DMS53 (cell line): ENCODE results near the gene CXCR5.
A peak's percentile ranks its signal among the peaks of the same experiment; 100 is the strongest.

Experiments
- DNase-seq: peaks from one replicate; lab custom pipeline; 2025; lab: John Stamatoyannopoulos, UW

Gene CXCR5

DNA sequence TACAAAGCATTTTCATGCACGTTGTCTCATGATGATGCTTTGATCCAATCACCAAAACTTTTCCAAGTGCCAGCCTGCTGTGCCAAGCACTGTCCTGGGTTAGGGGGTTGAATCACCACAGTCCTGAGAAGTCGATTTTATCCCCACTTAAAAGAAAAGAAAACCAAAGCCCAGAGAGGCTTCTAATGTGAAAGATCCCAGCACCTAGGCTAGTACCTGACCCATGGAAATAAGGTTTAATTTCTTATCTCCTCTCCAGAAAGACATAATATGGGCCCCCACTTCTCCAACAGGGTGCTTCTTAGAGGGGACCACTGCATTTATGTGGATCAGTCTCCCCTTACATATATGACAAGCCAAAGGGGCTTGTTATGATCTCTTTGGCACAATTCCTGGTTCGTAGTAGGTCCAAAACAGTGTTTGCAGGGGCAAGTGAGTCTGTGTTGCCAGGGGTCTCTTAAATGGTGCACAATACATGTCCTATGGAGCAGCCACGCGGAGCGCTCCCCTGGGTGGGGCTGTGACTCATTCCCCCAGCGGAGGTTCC lies 43.9 kb downstream of the CXCR5 start:
- DNase-seq, result no peak

DNA sequence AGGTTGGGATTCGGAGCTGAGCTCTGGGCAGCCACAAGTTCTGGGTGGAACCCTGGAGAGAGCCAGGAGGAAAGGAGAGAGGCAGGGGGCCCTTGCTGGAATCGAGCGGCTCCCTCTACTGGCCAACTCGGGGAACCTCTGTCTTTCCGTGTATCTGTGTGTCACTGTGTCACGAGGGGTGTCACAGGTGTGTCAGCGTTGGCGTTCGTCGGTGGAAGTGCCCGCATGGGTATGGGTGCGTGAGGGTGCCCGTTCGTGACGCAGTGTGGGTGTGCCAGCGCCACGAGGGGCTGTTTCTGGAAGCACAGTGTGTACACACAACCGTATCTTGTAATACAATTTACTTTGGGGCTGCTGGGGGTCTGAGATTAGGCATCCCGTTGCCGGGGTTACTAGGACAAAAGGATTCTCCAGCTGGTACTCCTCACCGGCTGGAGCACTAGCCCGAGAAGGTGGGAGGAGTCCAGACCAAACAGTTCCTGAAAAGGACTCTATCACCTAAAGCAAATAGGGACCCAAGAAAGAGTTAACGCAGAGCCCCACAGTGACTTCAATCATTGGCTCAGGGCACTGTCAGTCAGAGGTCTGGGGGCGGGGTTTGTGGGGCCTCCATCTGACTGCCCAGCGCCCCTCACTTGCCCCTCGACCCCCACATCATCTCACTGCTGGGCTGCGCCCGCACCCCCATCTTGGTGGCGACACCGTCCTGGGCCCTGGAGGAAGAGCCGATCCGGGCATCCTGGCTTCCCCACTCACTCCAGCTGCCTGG lies 44.6 kb downstream of the CXCR5 start:
- DNase-seq, result peak; percentile 98

DNA sequence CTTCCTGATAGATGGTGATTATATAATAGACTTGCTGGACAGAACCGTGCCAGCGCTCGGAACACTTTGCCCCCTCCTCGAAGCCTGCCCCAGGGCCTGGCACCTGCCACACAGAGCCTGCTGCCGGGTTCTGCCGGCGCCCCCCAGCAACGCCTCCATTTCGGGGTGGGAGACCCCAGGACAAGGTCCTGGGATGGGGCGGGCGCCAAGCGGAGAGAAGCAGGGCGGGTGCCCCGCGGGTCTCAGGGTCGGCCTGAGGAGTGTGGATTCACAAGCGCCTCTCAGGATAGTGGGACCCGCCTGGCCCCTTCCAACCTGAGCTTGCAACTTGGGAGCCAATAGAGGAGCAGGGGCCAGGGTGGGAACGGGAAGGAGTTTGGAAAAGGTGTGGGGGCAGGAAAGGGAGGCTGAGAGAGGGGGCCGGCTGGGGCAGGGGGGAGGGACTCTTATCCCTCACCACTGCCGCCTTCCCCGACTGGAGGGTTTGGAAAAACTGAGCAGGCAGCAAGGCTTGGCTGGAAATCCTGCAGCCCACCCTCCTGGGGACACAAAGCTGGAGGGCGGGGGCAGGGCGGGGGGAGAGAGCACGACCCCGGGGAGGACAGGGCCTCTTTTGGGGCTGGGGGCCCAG lies 45.3 kb downstream of the CXCR5 start:
- peak; percentile 88 for DNase-seq

DNA sequence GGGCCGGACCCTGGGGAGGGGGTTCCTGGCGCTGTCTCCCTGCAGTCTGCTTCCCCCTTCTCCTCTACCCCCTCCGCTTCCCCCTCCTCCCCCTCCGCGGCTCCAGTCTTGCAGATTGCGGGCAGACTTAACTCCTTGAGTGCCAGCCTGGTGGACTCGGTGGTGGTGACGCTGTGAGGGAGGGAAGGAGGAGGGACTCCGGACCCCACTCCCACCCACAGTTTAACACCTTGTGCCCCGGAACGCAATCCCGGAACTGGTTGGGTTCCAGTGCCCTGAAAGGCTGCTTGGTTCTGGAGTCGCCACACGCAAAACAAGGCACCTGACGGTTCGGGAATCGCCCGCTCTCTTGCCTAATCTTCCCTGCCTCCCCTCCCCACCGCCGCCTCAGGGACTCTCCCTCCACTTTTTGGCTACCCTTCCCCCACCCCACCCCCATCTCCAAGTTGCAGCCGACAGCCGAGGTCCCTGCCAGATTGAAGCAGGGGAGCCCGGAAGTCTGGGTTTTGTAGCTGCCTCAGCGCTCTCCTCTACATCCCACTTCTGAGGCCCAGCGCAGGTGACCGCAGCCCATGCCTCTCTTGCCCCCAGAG lies 45.9 kb downstream of the CXCR5 start:
- peak; percentile 93 for DNase-seq

DNA sequence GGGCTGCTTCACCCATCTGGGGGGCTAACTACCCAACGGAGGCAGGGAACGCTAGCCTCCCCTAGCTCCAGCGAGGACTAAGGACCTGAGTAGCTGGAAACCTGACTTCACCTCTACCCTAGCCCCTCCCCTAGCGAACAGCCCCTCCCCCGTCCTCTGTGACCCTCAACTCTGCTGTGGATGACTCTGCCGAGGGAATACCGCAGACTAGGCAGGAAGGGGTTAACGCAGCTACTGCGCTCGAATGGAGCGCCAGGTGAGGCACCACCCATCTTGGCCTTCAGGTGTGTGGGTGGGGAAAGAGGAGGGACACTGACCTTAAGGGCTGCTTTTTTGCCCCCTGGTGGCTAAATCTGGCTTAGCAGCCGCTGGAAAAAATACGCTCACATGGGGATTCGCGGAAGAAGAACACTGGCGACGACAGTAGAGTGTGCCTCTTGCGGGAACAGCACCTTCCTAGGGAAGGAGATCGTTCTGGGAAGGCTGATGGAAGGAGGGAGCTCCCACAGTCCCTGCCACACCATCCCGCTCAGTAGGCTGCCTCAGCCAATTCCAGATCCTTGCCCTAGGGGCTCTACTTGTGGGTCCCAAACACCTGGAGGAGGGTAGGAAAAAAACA lies 46.5 kb downstream of the CXCR5 start:
- peak; percentile 99 for DNase-seq

DNA sequence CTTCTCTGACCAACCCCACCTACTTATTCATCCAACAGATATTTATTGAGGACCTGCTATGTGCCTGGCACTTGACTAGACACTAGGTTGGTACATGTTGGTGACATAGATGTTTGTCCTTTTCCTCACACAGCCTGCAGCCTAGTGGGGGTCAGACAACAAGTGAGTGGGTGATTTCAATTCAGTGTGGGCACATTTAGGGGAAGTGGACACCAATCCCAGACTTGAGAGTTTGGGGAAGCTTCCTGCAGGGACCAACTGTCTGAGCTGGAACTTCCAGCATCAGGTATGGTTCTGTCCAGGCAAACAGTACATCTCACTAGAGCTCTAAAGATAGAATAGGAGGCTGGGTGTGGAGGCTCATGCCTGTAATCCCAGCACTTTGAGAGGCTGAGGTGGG lies 47.9 kb downstream of the CXCR5 start:
- no peak for DNase-seq

DNA sequence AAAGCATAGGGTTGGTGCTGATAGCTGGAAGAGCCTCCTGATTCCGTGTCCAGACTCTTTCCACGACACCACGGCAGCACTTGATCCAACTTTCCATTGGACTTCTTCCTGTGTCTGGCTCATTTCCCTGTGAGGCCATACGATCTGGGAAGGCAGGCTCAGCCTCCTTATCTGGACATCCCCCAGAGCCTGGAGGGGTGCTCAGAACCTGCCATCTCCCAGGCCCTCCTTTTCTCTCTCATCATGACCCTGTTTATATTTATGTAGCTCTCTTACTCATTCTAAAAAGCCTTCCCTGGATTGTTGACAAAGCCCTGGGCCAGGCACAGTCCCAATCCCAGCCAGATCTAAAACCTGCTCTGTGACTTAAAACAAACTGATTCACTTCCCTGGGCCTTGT lies 49.8 kb downstream of the CXCR5 start:
- no peak for DNase-seq

DNA sequence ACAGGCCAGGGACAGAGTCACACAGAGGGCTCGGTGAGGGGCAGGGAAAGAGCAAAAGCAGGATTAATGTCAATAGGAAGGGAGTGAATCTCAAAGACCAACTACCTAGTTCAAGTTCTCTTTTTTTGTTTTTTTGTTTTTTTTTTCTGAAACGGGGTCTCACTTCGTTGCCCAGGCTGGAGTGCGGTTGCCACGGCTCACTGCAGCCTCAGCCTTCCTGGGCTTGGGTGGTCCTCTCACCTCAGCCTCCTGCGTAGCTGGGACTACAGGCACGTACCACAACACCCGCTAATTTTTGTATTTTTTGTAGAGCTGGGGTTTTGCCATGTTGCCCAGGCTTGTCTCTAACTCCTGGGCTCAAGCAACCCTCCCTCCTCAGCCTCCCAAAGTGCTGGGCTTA lies 51.7 kb downstream of the CXCR5 start:
- DNase-seq, result no peak

DNA sequence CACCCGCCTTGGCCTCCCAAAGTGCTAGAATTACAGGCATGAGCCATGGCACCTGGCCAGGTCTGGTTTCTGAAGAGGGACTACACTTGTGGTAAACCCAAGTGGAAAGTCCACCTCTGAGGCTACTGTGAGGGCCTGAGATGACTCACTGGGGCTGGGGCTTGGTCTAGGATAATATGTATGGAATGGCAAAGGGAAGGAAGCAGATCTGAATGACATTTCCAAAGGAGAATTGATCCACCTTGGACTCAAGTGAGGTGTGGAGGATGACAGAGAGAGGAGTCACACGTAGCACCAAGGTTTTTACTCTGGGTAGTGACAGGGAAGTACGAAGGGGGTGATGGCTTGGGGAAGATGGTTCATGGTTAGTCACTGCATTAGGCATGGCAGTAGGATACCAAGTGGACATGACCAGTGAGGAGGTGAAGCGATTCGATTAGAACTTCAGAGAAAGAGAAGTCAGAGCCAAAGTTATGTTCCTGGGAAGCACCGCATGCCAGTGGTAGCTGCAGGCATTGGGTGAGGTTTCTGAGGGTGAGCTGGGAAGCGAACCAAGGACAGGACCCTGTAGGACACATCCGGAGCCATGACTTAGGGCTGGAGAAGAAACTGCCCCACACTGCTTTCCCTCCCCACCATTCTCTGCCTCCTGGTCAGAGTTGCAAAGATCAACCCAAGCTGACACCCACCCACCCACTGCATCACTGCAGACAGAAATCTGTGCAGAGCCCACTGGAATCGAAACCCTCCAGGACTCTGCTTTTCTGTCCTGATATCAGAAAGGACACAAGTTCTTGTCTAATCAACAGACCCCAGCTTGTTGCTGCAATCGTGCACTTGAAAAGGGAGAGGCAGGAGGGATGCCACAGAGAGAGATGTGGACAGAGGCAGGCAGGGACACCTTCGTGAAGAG lies 55.1 kb downstream of the CXCR5 start:
- DNase-seq, result peak; percentile 67

DNA sequence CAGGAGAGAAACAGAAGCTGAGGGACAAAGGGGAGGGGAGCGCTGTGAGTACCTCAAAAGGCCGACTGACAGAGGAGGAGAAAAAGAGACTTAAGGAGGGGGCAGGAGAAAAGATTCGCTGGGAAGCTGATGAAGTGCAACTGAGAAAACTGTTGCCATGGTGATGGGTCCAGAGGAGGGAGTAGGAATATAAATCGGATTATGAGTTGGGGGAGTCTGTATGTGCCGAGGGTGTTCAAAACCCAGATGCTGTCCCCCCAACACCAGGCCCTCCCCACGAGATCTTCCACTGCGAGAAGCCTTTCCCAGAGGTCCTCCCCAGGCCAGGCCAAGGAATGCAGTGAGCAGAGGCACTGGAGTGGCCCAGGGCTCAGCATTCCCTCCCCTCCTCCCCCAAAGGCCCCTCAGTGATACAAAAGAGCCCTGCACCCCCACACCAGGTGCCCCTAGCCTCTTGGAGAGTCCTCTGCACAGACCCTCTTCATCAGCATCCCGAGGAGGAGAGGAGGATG lies 55.8 kb downstream of the CXCR5 start:
- no peak for DNase-seq

DNA sequence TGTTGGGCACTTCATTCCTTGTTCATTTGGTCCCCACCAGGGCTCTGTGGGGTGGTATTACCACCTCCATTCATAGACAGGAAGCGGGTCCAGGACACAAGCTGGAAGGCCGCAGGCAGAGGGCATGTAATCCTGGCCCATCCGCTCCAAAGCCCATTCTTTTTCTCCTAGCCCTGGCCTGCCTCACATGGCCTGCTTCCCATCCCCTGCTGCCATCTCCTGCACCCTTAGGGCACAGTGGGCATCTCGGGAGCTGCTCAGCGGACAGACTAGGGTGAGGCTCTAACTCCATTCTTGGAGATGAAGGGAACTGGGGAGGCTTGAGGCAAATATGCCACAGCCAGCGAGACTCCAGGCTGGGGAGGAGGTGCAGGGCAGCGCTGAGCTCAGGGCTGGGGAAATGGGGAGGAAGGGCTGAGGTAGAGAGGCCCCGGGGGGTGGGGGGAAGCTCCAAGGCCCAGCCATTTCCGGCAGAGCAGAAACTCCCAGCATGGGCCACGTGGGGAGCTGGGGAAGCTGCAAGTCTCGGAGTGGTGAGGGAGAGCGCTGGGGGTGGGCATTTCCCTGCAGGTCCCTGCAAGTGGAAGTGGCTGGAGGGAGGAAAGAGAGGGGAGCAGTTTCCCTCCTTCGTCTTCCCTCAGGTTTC lies 56.4 kb downstream of the CXCR5 start:
- DNase-seq, result no peak

DNA sequence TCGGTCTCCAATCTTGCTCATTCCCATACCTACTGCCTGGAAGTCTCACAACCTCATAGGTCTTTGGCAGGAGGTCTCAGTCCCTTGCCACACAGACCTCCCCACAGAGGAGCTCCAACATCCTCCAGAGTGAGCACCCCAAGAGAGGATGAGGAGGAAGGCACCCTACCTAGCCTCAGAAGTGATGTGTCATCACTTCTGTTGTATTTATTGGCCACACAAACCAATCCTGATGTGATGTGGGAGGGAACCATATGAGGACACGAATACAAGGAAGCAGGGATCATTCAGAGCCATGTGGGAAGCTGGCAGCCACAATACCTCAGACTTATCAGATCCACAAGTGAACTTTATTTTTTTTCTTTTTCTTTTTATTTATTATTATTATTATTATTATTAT lies 63.4 kb downstream of the CXCR5 start:
- no peak for DNase-seq
